IPS DF 19.7 (cell line): ENCODE data around the gene E2F6.

ENCODE experiments used
- DNase-seq: peaks from one replicate; pipeline ENCODE4 v3.0.0-alpha.2; 2013; ENCODE audit warnings: low read depth, low spot score

The E2F6 gene

GRCh38 chr2:11493282-11493681, 27.3 kb upstream of the E2F6 start:
- DNase-seq = no peak

GRCh38 chr2:11492720-11493119, 26.8 kb upstream of the E2F6 start:
- DNase-seq = no peak

- DNase-seq = no peak
Observed at GRCh38 chr2:11492244-11492643, 26.3 kb upstream of the E2F6 start.

- DNase-seq = no peak
Observed at GRCh38 chr2:11491348-11491933, 25.5 kb upstream of the E2F6 start.

- DNase-seq = no peak
Observed at GRCh38 chr2:11490194-11490593, 24.2 kb upstream of the E2F6 start.

- DNase-seq = no peak
Observed at GRCh38 chr2:11488809-11489208, 22.8 kb upstream of the E2F6 start.

- DNase-seq = no peak
Observed at GRCh38 chr2:11483806-11484617, 18.1 kb upstream of the E2F6 start.

GRCh38 chr2:11482473-11483035, 16.6 kb upstream of the E2F6 start:
- no peak for DNase-seq

- DNase-seq = no peak
Observed at GRCh38 chr2:11481789-11482472, 16.0 kb upstream of the E2F6 start.

- no peak for DNase-seq
Observed at GRCh38 chr2:11481426-11481788, 15.4 kb upstream of the E2F6 start.

GRCh38 chr2:11480859-11481258, 14.9 kb upstream of the E2F6 start:
- DNase-seq = no peak

GRCh38 chr2:11480406-11480805, 14.4 kb upstream of the E2F6 start:
- DNase-seq = no peak

- DNase-seq = no peak
Observed at GRCh38 chr2:11478899-11479605, 13.1 kb upstream of the E2F6 start.

- DNase-seq = no peak
Observed at GRCh38 chr2:11477994-11478393, 12.0 kb upstream of the E2F6 start.

- DNase-seq = no peak
Observed at GRCh38 chr2:11473659-11474433, 7.9 kb upstream of the E2F6 start.

GRCh38 chr2:11467749-11468148, 1.8 kb upstream of the E2F6 start:
- no peak for DNase-seq

GRCh38 chr2:11467129-11467649, 1.2 kb upstream of the E2F6 start:
- DNase-seq = no peak

- DNase-seq = no peak
Observed at GRCh38 chr2:11466307-11467128, 557 bp upstream of the E2F6 start.

GRCh38 chr2:11465110-11465484, 864 bp downstream of the E2F6 start:
- no peak for DNase-seq

GRCh38 chr2:11459816-11460215, 6.1 kb downstream of the E2F6 start:
- no peak for DNase-seq
